ENCODE data around the gene TMEM132A. TPM values are rescaled to one million over a fixed set of nuclear protein-coding genes. Genes with fewer than 3 reads are reported as not detected.

Gene TMEM132A
- polyA plus RNA-seq, 5 donors: 30.6 to 66.6 (median 51.3) TPM

GRCh38 chr11:60935676-60936442 lies 11.6 kb downstream of the TMEM132A start:
- DNase-seq: no peak

- no peak for DNase-seq
Observed at GRCh38 chr11:60936467-60937143, 12.3 kb downstream of the TMEM132A start.

- DNase-seq: no peak
Observed at GRCh38 chr11:60937144-60937527, 12.9 kb downstream of the TMEM132A start.

GRCh38 chr11:60937811-60938210 lies 13.6 kb downstream of the TMEM132A start:
- no peak for DNase-seq

GRCh38 chr11:60938500-60938899 lies 14.2 kb downstream of the TMEM132A start:
- no peak for DNase-seq

- DNase-seq: no peak
Observed at GRCh38 chr11:60939301-60939700, 15.0 kb downstream of the TMEM132A start.

GRCh38 chr11:60939855-60940254 lies 15.6 kb downstream of the TMEM132A start:
- DNase-seq: no peak

- DNase-seq: no peak
Observed at GRCh38 chr11:60941371-60942119, 17.3 kb downstream of the TMEM132A start.

- DNase-seq: no peak
Observed at GRCh38 chr11:60942219-60942618, 18.0 kb downstream of the TMEM132A start.

GRCh38 chr11:60942970-60943565 lies 18.8 kb downstream of the TMEM132A start:
- DNase-seq: peak; percentile 57 to 59

- DNase-seq: no peak
Observed at GRCh38 chr11:60944490-60945294, 20.4 kb downstream of the TMEM132A start.

- no peak for DNase-seq
Observed at GRCh38 chr11:60945295-60945667, 21.0 kb downstream of the TMEM132A start.

- DNase-seq: no peak
Observed at GRCh38 chr11:60946601-60947264, 22.5 kb downstream of the TMEM132A start.

- no peak for DNase-seq
Observed at GRCh38 chr11:60947700-60948099, 23.4 kb downstream of the TMEM132A start.

- no peak for DNase-seq
Observed at GRCh38 chr11:60948250-60948649, 24.0 kb downstream of the TMEM132A start.

GRCh38 chr11:60950024-60950423 lies 25.8 kb downstream of the TMEM132A start:
- DNase-seq: no peak

- peak in 1 of 2 donors; percentile 38 for DNase-seq
Observed at GRCh38 chr11:60950933-60951605, 26.8 kb downstream of the TMEM132A start.

- DNase-seq: no peak
Observed at GRCh38 chr11:60951606-60951903, 27.3 kb downstream of the TMEM132A start.

GRCh38 chr11:60951904-60952741 lies 27.9 kb downstream of the TMEM132A start, which contains the start of gene SLC15A3:
SLC15A3 (minus strand) TSS chr11:60952176; CDS start chr11:60951551, 625 bp downstream.
- DNase-seq: peak; percentile 57 to 65

Measured in right lung (tissue), 5 donors.